OCI-LY3 (cell line): ENCODE measurements around the gene PDE4D.

Experiments used
- CTCF ChIP-seq: fragments of 200-600, 300-600 bp; sonication (generic); IDR thresholded peaks from 2 replicates; pipeline ENCODE4 v1.5.1; 2014; ENCODE audit warnings: antibody characterized with exemption, low read length, low read depth
- EZH2phosphoT487 ChIP-seq: fragments of 200-600 bp; shearing (Covaris generic); IDR thresholded peaks from 2 replicates; pipeline ENCODE4 v1.6.1; 2018; ENCODE audit warnings: antibody characterized with exemption, mixed run types, low read depth

- TF ChIP-seq CTCF (no peak), EZH2phosphoT487 (no peak)
Measured at GRCh38 chr5:59562756-59563389, 330.7 kb downstream of the PDE4D start.
